Suprapubic skin (tissue), 4 donors: ENCODE measurements around the gene RAB3C. TPM values are rescaled to one million over a fixed set of nuclear protein-coding genes. Genes with fewer than 3 reads are reported as not detected.

Experiments used
- DNase-seq, 2 donors: peaks; one replicate each; pipeline ENCODE4 v3.0.0-alpha.2; 2019; ENCODE audit warnings: low spot score in 2 of 2
- H3K27ac ChIP-seq: fragments of 200-600 bp; sonication (generic); one replicate; pipeline ENCODE4 v1.5.1; 2019
- H3K27me3 ChIP-seq: fragments of 200-600 bp; sonication (generic); one replicate; pipeline ENCODE4 v1.5.1; 2019
- H3K36me3 ChIP-seq: fragments of 200-600 bp; sonication (generic); one replicate; pipeline ENCODE4 v1.5.1; 2019
- H3K4me1 ChIP-seq: fragments of 200-600 bp; sonication (generic); one replicate; pipeline ENCODE4 v1.5.1; 2019
- H3K4me3 ChIP-seq: fragments of 200-600 bp; sonication (generic); one replicate; pipeline ENCODE4 v1.5.1; 2019; ENCODE audit warnings: mild to moderate bottlenecking
- H3K9me3 ChIP-seq: fragments of 200-600 bp; sonication (generic); one replicate; pipeline ENCODE4 v1.5.1; 2019
- CTCF ChIP-seq, 2 donors: fragments of 200-600 bp in 1 of 2; fragments of 450-650 bp in 1 of 2; sonication (generic) in 1 of 2; IDR thresholded peaks; one replicate each; pipeline ENCODE4 v1.5.1; 2016 to 2019; ENCODE audit warnings: antibody characterized with exemption in 2 of 2, mild to moderate bottlenecking in 1 of 2, moderate library complexity in 1 of 2
- EP300 ChIP-seq: sonication (generic); formaldehyde crosslinking; IDR thresholded peaks from one replicate; pipeline ENCODE4 v1.6.1; 2017; ENCODE audit warnings: antibody characterized with exemption
- POLR2A ChIP-seq, 2 donors: fragments of 450-650 bp; IDR thresholded peaks; one replicate each; pipeline ENCODE4 v1.6.1; 2017; ENCODE audit warnings: antibody characterized with exemption in 2 of 2, mild to moderate bottlenecking in 2 of 2, moderate library complexity in 2 of 2
- POLR2AphosphoS5 ChIP-seq, 3 donors: sonication (generic); formaldehyde crosslinking; IDR thresholded peaks; one replicate each; pipeline ENCODE4 v1.6.1; 2017; ENCODE audit warnings: antibody characterized with exemption in 3 of 3
- WGBS: methylation state at CpG from one replicate; pipeline ENCODE4 v1.1.5; 2018; 5-methylcytosine and 5-hydroxymethylcytosine counted together
- total RNA-seq, 4 donors: library from RNA; depleted of rRNA; stranded (reverse); fragments of >200 nt; gene quantifications; one replicate each; pipeline ENCODE4 v1.1.0, GENCODE V29; 2016

The RAB3C gene
- total RNA-seq, 4 donors from 2014 or later = 0.08 to 1.1 (median 0.27) TPM

GRCh38 chr5:58776559-58776958 lies 193.7 kb downstream of the RAB3C start:
- no peaks in the 10 kb centered on the region for H3K4me1 ChIP-seq
- WGBS = 95% methylated on average over 5 of the region's 5 CpGs
- no peaks in the 10 kb centered on the region for H3K27me3 ChIP-seq
- H3K36me3 ChIP-seq = no peaks in the 10 kb centered on the region
- H3K27ac ChIP-seq = no peak overlapping the region
- H3K4me3 ChIP-seq = no peak overlapping the region
- H3K9me3 ChIP-seq = no peaks in the 10 kb centered on the region
- TF ChIP-seq CTCF (IDR thresholded peaks at IDR 0.05) (no peak), EP300 (no peak), POLR2A (IDR thresholded peaks at IDR 0.05) (no peak), POLR2AphosphoS5 (IDR thresholded peaks at IDR 0.05) (no peak)
- DNase-seq = no peak

GRCh38 chr5:58778888-58779287 lies 196.0 kb downstream of the RAB3C start:
- H3K27ac ChIP-seq = no peak overlapping the region
- 92% methylated on average over 3 of the region's 3 CpGs for WGBS
- TF ChIP-seq EP300 (no peak), CTCF (IDR thresholded peaks at IDR 0.05) (no peak), POLR2A (IDR thresholded peaks at IDR 0.05) (no peak), POLR2AphosphoS5 (IDR thresholded peaks at IDR 0.05) (no peak)
- H3K4me1 ChIP-seq = no peaks in the 10 kb centered on the region
- H3K4me3 ChIP-seq = no peak overlapping the region
- no peak for DNase-seq
- no peaks in the 10 kb centered on the region for H3K36me3 ChIP-seq
- no peaks in the 10 kb centered on the region for H3K27me3 ChIP-seq
- no peaks in the 10 kb centered on the region for H3K9me3 ChIP-seq

- TF ChIP-seq CTCF (IDR thresholded peaks at IDR 0.05) (no peak), POLR2A (IDR thresholded peaks at IDR 0.05) (no peak), POLR2AphosphoS5 (IDR thresholded peaks at IDR 0.05) (no peak), EP300 (no peak)
- no peaks in the 10 kb centered on the region for H3K27me3 ChIP-seq
- H3K36me3 ChIP-seq = no peaks in the 10 kb centered on the region
- DNase-seq = no peak
- H3K9me3 ChIP-seq = no peaks in the 10 kb centered on the region
- H3K27ac ChIP-seq = no peak overlapping the region
- H3K4me3 ChIP-seq = no peak overlapping the region
- WGBS = 95% methylated on average over 2 of the region's 2 CpGs
- no peaks in the 10 kb centered on the region for H3K4me1 ChIP-seq
These were observed 203.2 kb downstream of the RAB3C start for GRCh38 chr5:58786035-58786434.

- H3K4me1 ChIP-seq = no peaks in the 10 kb centered on the region
- TF ChIP-seq EP300 (no peak), CTCF (IDR thresholded peaks at IDR 0.05) (no peak), POLR2AphosphoS5 (IDR thresholded peaks at IDR 0.05) (no peak), POLR2A (IDR thresholded peaks at IDR 0.05) (no peak)
- WGBS = 91% methylated on average over 21 of the region's 21 CpGs
- no peaks in the 10 kb centered on the region for H3K36me3 ChIP-seq
- no peak for DNase-seq
- no peak overlapping the region for H3K27ac ChIP-seq
- no peaks in the 10 kb centered on the region for H3K9me3 ChIP-seq
- no peak overlapping the region for H3K4me3 ChIP-seq
- no peaks in the 10 kb centered on the region for H3K27me3 ChIP-seq
These were observed 203.9 kb downstream of the RAB3C start for GRCh38 chr5:58786711-58787303.

GRCh38 chr5:58787987-58788386 lies 205.1 kb downstream of the RAB3C start:
- no peaks in the 10 kb centered on the region for H3K36me3 ChIP-seq
- 36% methylated on average over 3 of the region's 3 CpGs for WGBS
- H3K4me3 ChIP-seq = no peak overlapping the region
- no peaks in the 10 kb centered on the region for H3K4me1 ChIP-seq
- TF ChIP-seq CTCF (IDR thresholded peaks at IDR 0.05) (no peak), POLR2AphosphoS5 (IDR thresholded peaks at IDR 0.05) (no peak), EP300 (no peak), POLR2A (IDR thresholded peaks at IDR 0.05) (no peak)
- no peaks in the 10 kb centered on the region for H3K27me3 ChIP-seq
- no peak for DNase-seq
- H3K9me3 ChIP-seq = no peaks in the 10 kb centered on the region
- no peak overlapping the region for H3K27ac ChIP-seq
